Transverse colon (tissue), 3 donors: ENCODE data around the gene OR52E2.

Source experiments
- POLR2A ChIP-seq: fragments of 450-650 bp; IDR thresholded peaks from one replicate; pipeline ENCODE4 v1.6.1; 2016; ENCODE audit warnings: antibody characterized with exemption, mild to moderate bottlenecking, moderate library complexity
- POLR2AphosphoS5 ChIP-seq, 3 donors: sonication (generic); formaldehyde crosslinking; IDR thresholded peaks; one replicate each; pipeline ENCODE4 v1.6.1; 2016; ENCODE audit warnings: antibody characterized with exemption in 3 of 3

GRCh38 chr11:5046754-5047330, 12.6 kb downstream of the OR52E2 start:
- TF ChIP-seq POLR2AphosphoS5 (IDR thresholded peaks at IDR 0.05) (no peak), POLR2A (no peak)
